H1 (cell line): ENCODE results near the gene C1orf74. TPM values are rescaled to one million over a fixed set of nuclear protein-coding genes. Genes with fewer than 3 reads are reported as not detected.

Source experiments
- BCL11A ChIP-seq, 2 experiments: IDR thresholded peaks; one replicate each; pipeline ENCODE4 v1.6.1; 2011; ENCODE audit warnings: low read depth in 2 of 2, low read length in 2 of 2, mild to moderate bottlenecking in 2 of 2
- EP300 ChIP-seq, 2 experiments: IDR thresholded peaks; 1 replicate in 1 of 2; 2 replicates in 1 of 2; pipeline ENCODE4 v1.6.1; 2011 to 2012; ENCODE audit warnings: low read depth in 2 of 2, low read length in 2 of 2, mild to moderate bottlenecking in 2 of 2, borderline replicate concordance in 1 of 2, inconsistent platforms in 1 of 2, moderate library complexity in 1 of 2
- HDAC2 ChIP-seq, 2 experiments: fragments of 300-600 bp in 1 of 2; sonication (generic) in 1 of 2; IDR thresholded peaks; 2 replicates each; pipeline ENCODE4 v1.6.1; 2011 to 2012; ENCODE audit warnings: low read depth in 2 of 2, low read length in 2 of 2, mild to moderate bottlenecking in 2 of 2, moderate library complexity in 2 of 2, borderline replicate concordance in 1 of 2, inconsistent platforms in 1 of 2
- MAFK ChIP-seq: IDR thresholded peaks from 2 replicates; pipeline ENCODE4 v1.6.1; 2012; ENCODE audit warnings: low read depth, mild to moderate bottlenecking, improper control_type of control experiment, low read length
- SIN3A ChIP-seq, 2 experiments: IDR thresholded peaks in 1 of 2; conservative IDR thresholded peaks in 1 of 2; 2 replicates each; pipeline ENCODE4 v1.6.1; 2011 to 2012; ENCODE audit warnings: low read length in 2 of 2, improper control_type of control experiment in 1 of 2, low read depth in 1 of 2, mild to moderate bottlenecking in 1 of 2
- SIRT6 ChIP-seq: IDR thresholded peaks from one replicate; pipeline ENCODE4 v1.7.1; 2012; ENCODE audit warnings: low read length, inconsistent platforms
- polyA plus RNA-seq, 7 experiments: library from polyadenylated mRNA; depleted of rRNA in 3 of 7; stranded (reverse) in 5 of 7; unstranded in 2 of 7; fragments of >200 nt in 5 of 7; fragments of 200-250 nt in 2 of 7; gene quantifications; 1 replicate in 5 of 7; 2 replicates in 1 of 7; 4 replicates in 1 of 7; pipeline versions ENCODE4 v1.2.1 to v1.2.3, GENCODE V29; 2011 to 2013; ENCODE audit warnings: missing spikeins in 2 of 7, mixed read lengths in 2 of 7
- total RNA-seq: library from RNA; stranded (reverse); fragmentation: NEBNext Ultra II Directional; extraction: Animal tissue kit (Norgen Biotek cat#: 25700); gene quantifications from 2 replicates; pipeline ENCODE4 v1.2.1, GENCODE V29; 2021

C1orf74 gene
- total and polyA plus RNA-seq, 2 of the 8 experiments (the other 6 are each of a cell fraction or from before 2014, with no cell fraction given), result 3.1 to 3.9 TPM

DNA sequence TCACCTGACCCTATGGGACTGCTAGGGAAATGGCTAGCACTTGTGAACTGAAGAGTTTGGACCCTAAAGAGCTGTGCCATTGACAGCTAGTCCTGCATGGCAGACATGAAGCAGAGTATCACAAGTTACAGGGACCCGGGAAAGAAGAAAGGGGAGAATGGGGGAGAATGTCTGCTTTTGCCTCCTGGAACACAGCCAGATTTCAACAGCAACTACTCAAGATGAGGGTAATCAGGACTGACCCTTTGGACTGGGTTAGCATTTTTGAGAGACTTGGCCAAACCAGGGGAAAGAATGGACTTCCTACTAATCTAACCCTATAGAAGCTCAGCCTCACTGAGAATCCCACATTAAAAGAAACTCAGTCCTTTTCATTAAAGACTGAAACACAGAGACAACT lies 34.7 kb upstream of the C1orf74 start (continued):
- TF ChIP-seq HDAC2 (IDR thresholded peaks at IDR 0.05; ENCODE audit: borderline replicate concordance in 1 of 2, low read depth in 2 of 2, low read length in 2 of 2) (no peak), SIN3A (conservative IDR thresholded peaks at IDR 0.05 in 1 of 2, IDR thresholded peaks at IDR 0.05 in 1 of 2; ENCODE audit: low read depth in 1 of 2, low read length in 2 of 2) (no peak), MAFK (no peak), EP300 (IDR thresholded peaks at IDR 0.05; ENCODE audit: borderline replicate concordance in 1 of 2, low read depth in 2 of 2, low read length in 2 of 2) (no peak), SIRT6 (no peak), BCL11A (IDR thresholded peaks at IDR 0.05; ENCODE audit: low read depth in 2 of 2, low read length in 2 of 2) (no peak)
